ENCODE measurements around the gene ATXN1.

- TF ChIP-seq CTCF (IDR thresholded peaks at IDR 0.05) (no peak), POLR2A (IDR thresholded peaks at IDR 0.05) (no peak)
These were observed 216.7 kb downstream of the ATXN1 start for GRCh38 chr6:16544521-16544920.

Data from testis (tissue), 2 donors.